Stomach (tissue), 9 donors: ENCODE data around the gene LRRC3. TPM values are rescaled to one million over a fixed set of nuclear protein-coding genes. Genes with fewer than 3 reads are reported as not detected.
"Not testable (repeated sequence)": the region's sequence is repeated elsewhere in the genome, so short reads cannot be mapped to it uniquely, and the experiment has no call there.

Experiments used
- DNase-seq, 2 donors: peaks; one replicate each; pipeline versions ENCODE4 v3.0.0 to v3.0.0-alpha.2; 2013 to 2019
- H3K27ac ChIP-seq, 5 donors: fragments of 200-600 bp in 4 of 5; sonication (generic) in 4 of 5; one replicate each; pipeline ENCODE4 v1.5.1; 2013 to 2019; ENCODE audit warnings: mild to moderate bottlenecking in 1 of 5, moderate library complexity in 1 of 5
- H3K27me3 ChIP-seq, 3 donors: fragments of 200-600 bp; sonication (generic); one replicate each; pipeline ENCODE4 v1.5.1; 2017 to 2019; ENCODE audit warnings: mixed run types in 1 of 3
- H3K36me3 ChIP-seq, 4 donors: fragments of 200-600 bp; sonication (generic); 1 replicate in 3 of 4; 2 replicates in 1 of 4; pipeline ENCODE4 v1.5.1; 2016 to 2019
- H3K4me1 ChIP-seq, 4 donors: fragments of 200-600 bp; sonication (generic); one replicate each; pipeline ENCODE4 v1.5.1; 2016 to 2019
- H3K4me3 ChIP-seq, 4 donors: fragments of 200-600 bp; sonication (generic) in 3 of 4; one replicate each; pipeline ENCODE4 v1.5.1; 2016 to 2019; ENCODE audit warnings: mild to moderate bottlenecking in 1 of 4
- H3K9me3 ChIP-seq, 4 donors: fragments of 200-600 bp; sonication (generic); one replicate each; pipeline ENCODE4 v1.5.1; 2016 to 2019
- CTCF ChIP-seq, 7 experiments: fragments of 450-650 bp in 4 of 7; fragments of 200-600 bp in 3 of 7; sonication (generic) in 3 of 7; IDR thresholded peaks; one replicate each; pipeline ENCODE4 v1.5.1; 2016 to 2019; ENCODE audit warnings: antibody characterized with exemption in 7 of 7, control low read depth in 2 of 7, mild to moderate bottlenecking in 1 of 7
- EP300 ChIP-seq: sonication (generic); formaldehyde crosslinking; IDR thresholded peaks from one replicate; pipeline ENCODE4 v1.6.1; 2017; ENCODE audit warnings: antibody characterized with exemption
- POLR2A ChIP-seq, 4 donors: fragments of 450-650 bp; IDR thresholded peaks; one replicate each; pipeline ENCODE4 v1.6.1; 2016; ENCODE audit warnings: antibody characterized with exemption in 4 of 4, control low read depth in 2 of 4, mild to moderate bottlenecking in 1 of 4, moderate library complexity in 1 of 4
- POLR2AphosphoS5 ChIP-seq, 3 donors: sonication (generic); formaldehyde crosslinking; IDR thresholded peaks; one replicate each; pipeline ENCODE4 v1.6.1; 2016; ENCODE audit warnings: antibody characterized with exemption in 3 of 3
- WGBS, 5 donors: extraction: QIAGEN DNeasy Blood & Tissue Kit in 3 of 5; methylation state at CpG; one replicate each; pipeline versions ENCODE4 v1.1.5 to v1.1.7; 2013 to 2018; 5-methylcytosine and 5-hydroxymethylcytosine counted together
- intact Hi-C: fragments of 100-400 bp; cut with DNase I; formaldehyde crosslinking; loops from one replicate; pipeline ENCODE4 v1.15.1; 2023; ENCODE audit warnings: low total_unique reads
- polyA plus RNA-seq, 3 donors: library from polyadenylated mRNA; stranded (reverse); fragments of 200-250 nt; gene quantifications; one replicate each; pipeline ENCODE4 v1.2.3, GENCODE V29; 2013
- total RNA-seq, 5 donors: library from RNA; depleted of rRNA; stranded (reverse); fragments of >200 nt; gene quantifications; one replicate each; pipeline versions ENCODE4 v1.1.0 to v1.2.3, GENCODE V29; 2014 to 2016
- donor health status: healthy with polysubstance abuse.
- donor health status: Bipolar disorder and iron deficiency.
- donor health status: healthy.

The LRRC3 gene
- total and polyA plus RNA-seq, 8 donors: 0.76 to 8.0 (median 1.5) TPM

- H3K27ac ChIP-seq: no peak overlapping the region
- DNase-seq: no peak
- intact Hi-C loops: loop anchor here (10.0 kb wide), 1 partner anchor 123 kb away; the partner anchor contains the start of gene TRPM2
- peaks cover 0 to 14% (median 5%) of the 10 kb centered on the region in 4 donors for H3K4me1 ChIP-seq
- TF ChIP-seq EP300 (peak; percentile 25), POLR2AphosphoS5 (IDR thresholded peaks at IDR 0.05) (no peak)
- no peak overlapping the region for H3K4me3 ChIP-seq
- WGBS, 5 donors: 47 to 77% (median 70%) methylated on average over 14 to 16 of the region's 16 CpGs
- H3K9me3 ChIP-seq: no peaks in the 10 kb centered on the region
- peaks cover 0 to 4% (median 0%) of the 10 kb centered on the region in 4 donors for H3K36me3 ChIP-seq
- H3K27me3 ChIP-seq: peaks cover 0 to 7% (median 0%) of the 10 kb centered on the region in 3 donors
Measured at GRCh38 chr21:44478124-44478800, 23.0 kb downstream of the LRRC3 start.

- 89 to 97% (median 92%) methylated on average over 4 to 5 of the region's 5 CpGs for WGBS, 5 donors
- TF ChIP-seq POLR2AphosphoS5 (IDR thresholded peaks at IDR 0.05) (no peak), CTCF (IDR thresholded peaks at IDR 0.05) (no peak), POLR2A (IDR thresholded peaks at IDR 0.05) (no peak), EP300 (no peak)
- Histone ChIP-seq H3K4me3 (no peak overlapping the region), H3K27ac (no peak overlapping the region), H3K9me3 (no peaks in the 10 kb centered on the region), H3K4me1 (peaks cover 0 to 14% (median 5%) of the 10 kb centered on the region in 4 donors), H3K36me3 (peaks cover 0 to 4% (median 0%) of the 10 kb centered on the region in 4 donors), H3K27me3 (peaks cover 0 to 7% (median 0%) of the 10 kb centered on the region in 3 donors)
- DNase-seq: no peak
- intact Hi-C loops: loop anchor here (10.0 kb wide), 1 partner anchor 124 kb away; the partner anchor contains the start of gene TRPM2
Measured at GRCh38 chr21:44478801-44479167, 23.5 kb downstream of the LRRC3 start.

GRCh38 chr21:44479556-44480199 is 24.4 kb downstream of the LRRC3 start:
- peak in 5 of 7 experiments; percentile 54 to 67 (median 65) for TF ChIP-seq CTCF (IDR thresholded peaks at IDR 0.05)
- H3K27me3 ChIP-seq, H3K27ac ChIP-seq, H3K9me3 ChIP-seq, H3K4me3 ChIP-seq, H3K36me3 ChIP-seq: not testable (repeated sequence)
- intact Hi-C loops: loop anchor here (10.0 kb wide), 1 partner anchor 125 kb away; the partner anchor contains the start of gene TRPM2
- H3K4me1 ChIP-seq: peaks cover 0 to 14% (median 5%) of the 10 kb centered on the region in 4 donors
- 35 to 47% (median 39%) methylated on average over 21 of the region's 21 CpGs for WGBS, 5 donors
- peak; percentile 56 to 64 for DNase-seq

- TF ChIP-seq POLR2A (IDR thresholded peaks at IDR 0.05) (no peak), EP300 (no peak), CTCF (IDR thresholded peaks at IDR 0.05) (no peak), POLR2AphosphoS5 (IDR thresholded peaks at IDR 0.05) (no peak)
- DNase-seq: no peak
- intact Hi-C loops: no loop called here
- Histone ChIP-seq H3K4me3 (no peak overlapping the region), H3K36me3 (peaks cover 0 to 4% (median 0%) of the 10 kb centered on the region in 4 donors), H3K4me1 (peaks cover 0 to 20% (median 11%) of the 10 kb centered on the region in 4 donors), H3K27ac (no peak overlapping the region), H3K27me3 (peaks cover 0 to 7% (median 0%) of the 10 kb centered on the region in 3 donors), H3K9me3 (no peaks in the 10 kb centered on the region)
- 73 to 83% (median 76%) methylated on average over 11 to 16 of the region's 16 CpGs for WGBS, 5 donors
Measured at GRCh38 chr21:44480200-44481053, 25.1 kb downstream of the LRRC3 start.
